HG03460 (cell line): ENCODE data around the gene XAGE2.

ENCODE experiments used
- ATAC-seq: cut with Tn5 transposase; IDR thresholded peaks from one replicate; pipeline ENCODE4 v1.9.1; 2021; ENCODE audit not compliant: unreplicated experiment

XAGE2 gene

GRCh38 chrX:52424656-52425055 lies 55.8 kb downstream of the XAGE2 start:
- no peak for ATAC-seq
